Esophagus mucosa (tissue), 1 donor: ENCODE data around the gene NACA2. TPM values are rescaled to one million over a fixed set of nuclear protein-coding genes. Genes with fewer than 3 reads are reported as not detected.

Source experiments
- ATAC-seq: fragments of 200-7000 bp; cut with Tn5 transposase; one replicate; pipeline ENCODE4 v1.9.1; 2020
- total RNA-seq: library from RNA; stranded (reverse); gene quantifications from one replicate; pipeline ENCODE4 v1.2.4, GENCODE V29; 2023
- donor health status: DM: yes; HTN: yes; CAD: no.

Gene NACA2
- total RNA-seq, 1 donor from 2014 or later, result not detected

- ATAC-seq, result no peak
Measured at GRCh38 chr17:61543786-61544415, 47.1 kb downstream of the NACA2 start.

- no peak for ATAC-seq
Measured at GRCh38 chr17:61542027-61542426, 49.0 kb downstream of the NACA2 start.

- no peak for ATAC-seq
Measured at GRCh38 chr17:61540874-61541273, 50.1 kb downstream of the NACA2 start.

Other genes starting within 250 kb of the NACA2 start
- gene TBX2, start 191.4 kb downstream of the NACA2 start, total RNA-seq, result 1.6 TPM
- gene TBX4, start 138.8 kb downstream of the NACA2 start, total RNA-seq, result not detected